Skeletal muscle satellite cell (primary cell): Measurements from ENCODE around the gene TEAD1.

Experiments
- H3K27me3 ChIP-seq: 2 replicates; pipeline ENCODE4 v1.7.0; 2013; ENCODE audit warnings: low read length; ENCODE audit not compliant: control insufficient read depth, insufficient read depth
- H3K36me3 ChIP-seq: 2 replicates; pipeline ENCODE4 v1.7.0; 2013; ENCODE audit warnings: mild to moderate bottlenecking, control low read depth, low read length; ENCODE audit not compliant: insufficient read depth
- H3K4me1 ChIP-seq: 2 replicates; pipeline ENCODE4 v1.7.0; 2013; ENCODE audit warnings: low read length; ENCODE audit not compliant: control insufficient read depth, insufficient read depth
- H3K4me2 ChIP-seq: 2 replicates; pipeline ENCODE4 v1.7.0; 2013; ENCODE audit warnings: mild to moderate bottlenecking, low read length
- H3K4me3 ChIP-seq: 2 replicates; pipeline ENCODE4 v1.7.0; 2013; ENCODE audit warnings: low read length
- H3K9ac ChIP-seq: 2 replicates; pipeline ENCODE4 v1.7.0; 2013; ENCODE audit warnings: mild to moderate bottlenecking, low read depth, low read length, moderate library complexity
- H3K9me3 ChIP-seq: replicated peaks from 2 replicates; pipeline ENCODE4 v1.7.0; 2013; ENCODE audit warnings: mild to moderate bottlenecking, control low read depth, low read length

The TEAD1 gene

DNA sequence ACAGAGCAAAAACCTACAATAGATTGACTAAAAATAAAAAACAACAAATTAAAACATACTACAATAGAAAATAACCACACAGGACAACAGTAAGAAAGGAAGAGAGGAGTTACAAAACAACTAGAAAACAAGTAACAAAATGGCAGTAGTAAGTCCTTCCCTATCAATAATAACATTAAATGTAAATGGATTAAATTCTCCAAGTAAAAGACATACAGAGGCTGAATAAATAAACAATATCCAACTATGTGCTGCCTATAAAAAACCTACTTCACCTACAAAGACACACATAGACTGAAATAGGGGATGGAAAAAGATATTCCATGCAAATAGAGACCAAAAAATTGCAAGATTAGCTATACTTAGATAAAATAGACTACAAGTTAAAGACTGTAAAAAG, 277.9 kb downstream of the TEAD1 start:
- no peak overlapping the region for H3K9ac ChIP-seq

DNA sequence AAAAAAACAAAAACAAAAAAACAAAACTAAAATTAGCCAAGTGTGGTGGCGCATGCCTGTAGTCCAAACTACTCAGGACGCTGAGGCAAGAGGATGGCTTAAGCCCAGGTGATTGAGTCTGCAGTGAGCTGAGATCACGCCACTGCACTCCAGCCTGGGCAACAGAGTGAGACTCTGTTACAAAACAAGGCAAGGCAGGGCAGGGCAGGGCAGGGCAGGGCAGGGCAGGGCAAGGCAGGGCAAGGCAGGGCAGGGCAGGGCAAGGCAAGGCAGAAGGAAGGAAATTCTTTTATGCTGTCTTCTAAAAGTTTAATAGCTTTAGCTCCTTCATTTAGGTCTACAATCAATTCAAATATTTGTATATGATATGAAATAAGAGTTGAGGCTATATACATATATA, 284.8 kb downstream of the TEAD1 start:
- no peak overlapping the region for H3K4me2 ChIP-seq

More for the DNA sequence above, 277.9 kb downstream of the TEAD1 start:
- Histone ChIP-seq H3K4me3 (no peak overlapping the region), H3K36me3 (no peaks in the 10 kb centered on the region), H3K27me3 (no peaks in the 10 kb centered on the region), H3K4me2 (no peak overlapping the region), H3K9me3 (no peaks in the 10 kb centered on the region), H3K4me1 (no peaks in the 10 kb centered on the region)

DNA sequence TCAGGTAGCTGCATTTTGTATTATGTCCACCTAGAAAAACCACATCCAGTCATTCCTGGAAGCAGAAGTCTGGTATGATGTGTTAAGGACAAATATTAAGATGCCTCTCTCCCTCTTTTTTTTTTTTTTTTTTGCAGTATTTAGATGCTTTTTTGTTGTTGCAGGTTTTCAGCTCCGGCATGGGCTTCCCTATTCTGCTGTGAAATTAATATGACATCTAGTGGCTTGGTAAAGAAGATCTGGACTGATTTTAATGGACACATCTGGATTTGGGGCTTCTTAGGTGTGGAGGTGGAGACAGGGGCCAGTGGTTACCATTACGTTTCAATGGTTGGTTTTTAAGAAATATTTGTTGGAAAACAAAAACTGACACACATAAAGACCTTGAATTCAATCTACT, 287.4 kb downstream of the TEAD1 start:
- Histone ChIP-seq H3K4me1 (no peaks in the 10 kb centered on the region), H3K36me3 (no peaks in the 10 kb centered on the region), H3K4me2 (no peak overlapping the region), H3K9me3 (no peaks in the 10 kb centered on the region), H3K4me3 (no peak overlapping the region), H3K9ac (no peak overlapping the region), H3K27me3 (peaks cover 20% of the 10 kb centered on the region)

More for the DNA sequence above, 284.8 kb downstream of the TEAD1 start:
- Histone ChIP-seq H3K9me3 (no peaks in the 10 kb centered on the region), H3K36me3 (no peaks in the 10 kb centered on the region), H3K4me1 (no peaks in the 10 kb centered on the region), H3K4me3 (no peak overlapping the region), H3K9ac (no peak overlapping the region), H3K27me3 (peaks cover 9% of the 10 kb centered on the region)

DNA sequence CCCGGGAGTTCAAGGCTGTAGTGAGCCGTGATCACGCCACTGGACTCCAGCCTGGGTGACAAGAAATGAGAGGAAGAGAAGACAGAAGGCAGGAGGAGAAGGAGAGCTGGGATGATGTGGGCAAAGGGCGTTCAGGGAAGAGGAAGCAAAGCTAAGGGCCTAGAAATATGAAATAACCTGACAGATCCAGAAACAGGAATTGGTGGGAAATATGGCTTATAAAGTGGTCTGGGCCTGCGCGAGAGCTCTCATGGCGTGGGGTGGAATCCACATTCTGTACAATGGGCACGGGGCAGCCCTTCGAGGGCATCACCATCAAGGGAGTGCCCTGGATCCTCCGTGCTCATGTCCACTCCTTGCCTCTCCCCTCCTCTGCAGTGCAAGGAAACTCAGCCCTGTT, 288.1 kb downstream of the TEAD1 start:
- no peak overlapping the region for H3K9ac ChIP-seq
- H3K4me3 ChIP-seq = no peak overlapping the region
- H3K27me3 ChIP-seq = peaks cover 27% of the 10 kb centered on the region
- no peaks in the 10 kb centered on the region for H3K9me3 ChIP-seq
- no peaks in the 10 kb centered on the region for H3K36me3 ChIP-seq
- H3K4me1 ChIP-seq = no peaks in the 10 kb centered on the region
- no peak overlapping the region for H3K4me2 ChIP-seq

DNA sequence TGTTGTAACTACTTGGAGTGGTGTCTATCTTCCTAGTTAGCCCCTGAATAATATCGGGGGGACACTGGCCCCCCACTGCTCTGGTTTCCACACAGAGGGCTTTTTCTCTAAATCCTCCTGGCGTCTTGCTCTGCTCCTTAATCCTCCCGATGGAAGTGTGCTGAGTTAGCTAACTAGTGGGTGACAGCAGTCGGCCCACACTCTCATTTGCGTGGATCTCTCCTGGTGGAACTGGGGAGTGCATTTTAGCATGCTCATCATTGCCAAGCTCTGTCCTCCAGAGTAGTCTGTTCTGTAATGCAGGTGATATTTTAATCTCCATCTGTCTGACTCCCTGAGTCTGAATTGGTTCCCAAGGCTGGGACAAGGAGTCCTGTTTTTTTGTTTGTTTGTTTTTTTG, 288.8 kb downstream of the TEAD1 start:
- H3K36me3 ChIP-seq = no peaks in the 10 kb centered on the region
- H3K9me3 ChIP-seq = no peaks in the 10 kb centered on the region
- H3K27me3 ChIP-seq = peaks cover 31% of the 10 kb centered on the region
- H3K4me2 ChIP-seq = no peak overlapping the region
- no peak overlapping the region for H3K9ac ChIP-seq
- no peaks in the 10 kb centered on the region for H3K4me1 ChIP-seq
- no peak overlapping the region for H3K4me3 ChIP-seq

DNA sequence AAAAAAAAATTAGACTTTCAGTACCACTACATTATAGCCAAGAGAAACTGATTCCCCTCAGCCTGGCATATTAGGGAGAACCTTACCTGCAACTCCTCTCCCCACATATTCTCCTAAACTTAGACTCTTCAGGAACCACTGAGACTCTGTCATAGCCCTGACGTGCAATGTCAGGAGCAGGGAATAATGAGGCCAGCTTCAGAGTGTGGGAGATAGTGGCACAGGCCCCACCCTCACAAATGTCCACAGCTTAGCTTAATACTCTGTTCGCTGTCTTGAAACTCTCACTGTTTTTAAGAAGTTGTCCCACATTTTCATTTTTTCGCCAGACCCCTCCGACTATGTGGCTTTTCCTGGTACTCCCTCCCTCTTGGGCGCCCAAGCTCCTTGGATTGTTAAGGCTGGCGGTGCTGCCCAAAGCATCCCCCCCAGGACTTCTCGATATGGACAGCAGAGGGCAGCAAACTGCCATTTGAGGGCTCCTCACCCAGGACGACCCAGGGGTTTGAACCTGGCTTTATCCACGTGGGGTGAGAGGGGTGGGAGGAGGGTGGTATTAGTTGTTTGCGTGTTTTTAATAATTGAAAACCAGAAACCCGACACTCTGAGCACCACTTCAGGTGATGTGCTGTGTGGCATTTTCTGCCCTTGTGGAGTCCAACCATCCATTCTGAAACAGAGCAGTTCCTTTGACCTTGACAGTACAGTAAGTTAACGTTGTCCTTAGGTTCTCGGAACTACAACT, 289.7 kb downstream of the TEAD1 start:
- no peak overlapping the region for H3K4me2 ChIP-seq
- H3K4me3 ChIP-seq = no peak overlapping the region
- H3K36me3 ChIP-seq = no peaks in the 10 kb centered on the region
- no peak overlapping the region for H3K9ac ChIP-seq
- H3K4me1 ChIP-seq = no peaks in the 10 kb centered on the region
- no peaks in the 10 kb centered on the region for H3K9me3 ChIP-seq
- H3K27me3 ChIP-seq = peaks cover 32% of the 10 kb centered on the region

DNA sequence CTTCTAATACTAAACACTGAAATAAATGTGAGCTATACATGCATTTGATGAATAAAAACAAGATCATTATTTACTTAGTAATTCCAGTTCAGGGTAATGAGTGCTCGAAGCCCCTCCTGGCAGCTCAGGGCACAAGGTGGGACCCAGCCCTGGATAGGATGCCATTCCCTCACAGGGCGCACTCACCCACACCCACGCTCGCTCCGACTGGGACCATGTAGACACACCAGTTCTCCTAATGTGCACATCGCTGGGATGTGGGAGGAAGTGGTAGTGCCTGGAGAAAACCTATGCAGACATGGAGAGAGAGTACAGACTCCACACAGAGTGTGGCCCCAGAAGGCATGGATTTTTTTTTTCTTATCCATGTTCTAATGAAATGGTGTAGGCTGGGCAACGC, 290.4 kb downstream of the TEAD1 start:
- Histone ChIP-seq H3K36me3 (no peaks in the 10 kb centered on the region), H3K27me3 (peaks cover 35% of the 10 kb centered on the region), H3K4me1 (no peaks in the 10 kb centered on the region), H3K4me2 (no peak overlapping the region), H3K4me3 (no peak overlapping the region), H3K9ac (no peak overlapping the region), H3K9me3 (no peaks in the 10 kb centered on the region)

DNA sequence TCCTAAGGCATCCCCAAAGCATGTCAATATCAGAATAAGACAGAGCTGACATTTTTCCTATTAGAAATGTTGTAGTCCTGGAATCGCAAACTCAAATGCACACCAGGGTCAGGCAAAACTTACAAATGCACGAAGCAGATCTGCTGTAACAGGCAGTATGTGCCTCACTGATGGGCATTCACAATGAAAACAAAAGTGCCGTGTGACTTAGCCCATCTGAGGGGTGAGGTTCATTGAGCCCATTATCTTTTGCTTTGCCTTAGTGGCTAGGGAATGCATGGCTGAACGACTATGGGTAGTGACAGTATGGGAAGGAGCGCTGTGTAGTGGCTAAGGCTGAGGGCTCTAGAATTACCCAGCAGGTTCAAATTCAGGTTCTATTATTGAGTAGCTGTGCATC, 291.8 kb downstream of the TEAD1 start:
- H3K4me2 ChIP-seq = no peak overlapping the region
- no peaks in the 10 kb centered on the region for H3K4me1 ChIP-seq
- no peaks in the 10 kb centered on the region for H3K9me3 ChIP-seq
- no peaks in the 10 kb centered on the region for H3K36me3 ChIP-seq
- no peak overlapping the region for H3K4me3 ChIP-seq
- H3K9ac ChIP-seq = no peak overlapping the region
- peaks cover 40% of the 10 kb centered on the region for H3K27me3 ChIP-seq

DNA sequence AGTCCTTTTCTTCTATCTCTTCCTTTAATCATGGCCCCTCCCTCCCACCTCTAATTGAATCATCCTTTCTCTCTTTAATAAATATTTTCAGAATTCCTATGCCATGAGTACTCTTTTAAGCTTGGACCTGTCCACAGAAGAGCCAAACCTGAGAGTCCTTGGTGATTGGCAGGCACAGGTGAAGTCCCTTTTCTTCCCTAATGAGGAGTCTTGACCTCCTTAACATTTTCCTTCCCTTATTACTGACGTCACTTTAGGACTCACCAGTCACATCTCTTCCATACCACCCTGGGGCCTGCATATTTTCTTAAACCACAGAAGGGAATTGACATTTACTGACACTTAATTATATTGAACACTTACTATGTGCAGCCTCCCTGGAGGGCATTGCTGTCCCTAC, 293.9 kb downstream of the TEAD1 start:
- Histone ChIP-seq H3K4me2 (no peak overlapping the region), H3K9ac (no peak overlapping the region), H3K9me3 (no peaks in the 10 kb centered on the region), H3K27me3 (peaks cover 42% of the 10 kb centered on the region), H3K36me3 (no peaks in the 10 kb centered on the region), H3K4me3 (no peak overlapping the region), H3K4me1 (no peaks in the 10 kb centered on the region)

DNA sequence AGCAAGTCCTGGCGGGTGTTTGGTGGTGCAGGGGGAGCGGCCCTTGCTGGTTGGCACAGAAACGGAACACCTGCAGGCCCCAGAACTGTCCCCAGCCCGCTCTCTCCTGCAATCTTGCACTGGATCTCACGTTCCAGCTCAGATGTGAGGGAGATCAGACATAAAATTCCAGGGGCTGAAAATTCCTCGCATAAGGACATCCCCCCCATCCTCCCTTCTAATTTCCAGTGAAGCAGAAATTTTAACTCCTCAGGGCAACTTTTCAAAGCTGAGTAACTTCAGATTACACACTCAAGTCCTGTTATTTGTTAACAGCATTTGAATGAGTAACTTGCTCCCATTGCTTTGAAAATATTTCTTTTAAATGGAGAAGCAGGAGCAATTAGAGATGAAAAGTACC, 294.6 kb downstream of the TEAD1 start:
- H3K4me1 ChIP-seq = no peaks in the 10 kb centered on the region
- H3K9ac ChIP-seq = no peak overlapping the region
- H3K36me3 ChIP-seq = no peaks in the 10 kb centered on the region
- no peak overlapping the region for H3K4me2 ChIP-seq
- H3K9me3 ChIP-seq = no peaks in the 10 kb centered on the region
- peaks cover 42% of the 10 kb centered on the region for H3K27me3 ChIP-seq
- no peak overlapping the region for H3K4me3 ChIP-seq

DNA sequence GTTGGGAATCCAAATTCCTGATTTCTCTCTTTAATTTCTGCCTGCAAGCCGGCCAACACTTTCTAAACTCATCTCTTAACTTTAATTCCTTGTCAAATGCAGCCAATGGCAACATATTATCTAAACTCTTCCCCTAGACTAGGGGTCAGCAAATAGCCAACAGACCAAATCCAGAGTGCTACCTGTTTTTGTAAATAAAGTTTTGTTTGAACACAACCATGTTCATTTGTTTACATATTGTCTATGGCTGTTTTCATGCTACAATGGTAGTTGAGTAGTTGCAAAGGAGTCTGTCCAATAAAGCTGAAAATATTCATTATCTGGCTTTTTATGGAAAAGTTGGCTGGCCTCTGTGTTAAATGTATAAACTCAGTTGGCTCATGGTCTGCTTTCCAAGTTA, 297.7 kb downstream of the TEAD1 start:
- H3K9me3 ChIP-seq = no peaks in the 10 kb centered on the region
- no peak overlapping the region for H3K4me3 ChIP-seq
- no peak overlapping the region for H3K9ac ChIP-seq
- peaks cover 51% of the 10 kb centered on the region for H3K27me3 ChIP-seq
- no peak overlapping the region for H3K4me2 ChIP-seq
- H3K36me3 ChIP-seq = no peaks in the 10 kb centered on the region
- H3K4me1 ChIP-seq = no peaks in the 10 kb centered on the region

DNA sequence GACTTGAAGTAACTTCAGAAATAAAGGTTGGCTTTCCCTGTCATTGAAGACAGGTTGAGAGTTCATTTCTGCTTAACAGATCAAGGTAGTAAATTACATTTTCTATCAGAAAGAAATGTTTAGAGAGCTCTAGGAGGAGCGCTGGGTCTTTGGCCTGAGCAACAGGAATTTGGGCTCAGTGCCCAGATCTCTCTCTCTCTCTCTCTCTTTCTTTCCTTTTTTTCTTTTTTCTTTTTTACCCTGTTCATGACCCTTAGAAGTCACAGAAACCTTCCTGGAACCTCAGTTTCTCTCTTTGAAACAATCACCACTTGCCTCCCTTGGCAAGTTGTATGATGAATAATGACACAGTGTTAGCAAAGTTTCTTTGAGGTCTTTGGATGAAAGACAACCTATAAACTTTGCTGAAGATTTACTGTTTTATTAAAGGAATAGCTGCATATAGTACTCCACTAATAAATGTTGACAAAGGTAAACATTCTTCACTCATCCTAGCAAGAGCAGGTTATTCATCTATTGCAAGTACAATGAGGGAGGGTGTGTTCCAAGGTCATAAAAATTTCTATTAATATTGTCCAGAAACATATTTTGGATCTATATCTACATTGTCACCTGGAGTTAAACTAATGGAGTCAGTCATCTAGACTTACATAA, 299.4 kb downstream of the TEAD1 start:
- no peaks in the 10 kb centered on the region for H3K4me1 ChIP-seq
- no peaks in the 10 kb centered on the region for H3K36me3 ChIP-seq
- no peak overlapping the region for H3K4me3 ChIP-seq
- peaks cover 58% of the 10 kb centered on the region for H3K27me3 ChIP-seq
- no peak overlapping the region for H3K4me2 ChIP-seq
- no peak overlapping the region for H3K9ac ChIP-seq
- H3K9me3 ChIP-seq = no peaks in the 10 kb centered on the region
